Measurements from ENCODE around the gene CLMN. TPM values are rescaled to one million over a fixed set of nuclear protein-coding genes. Genes with fewer than 3 reads are reported as not detected.

CLMN gene
- total RNA-seq, 4 donors from 2014 or later: 6.5 to 10.0 (median 7.9) TPM

- 92% methylated on average over 8 of the region's 8 CpGs for WGBS
- no peak for DNase-seq (ENCODE audit: extremely low spot score)
- Histone ChIP-seq H3K4me1 (peaks cover 0 to 2% (median 0%) of the 10 kb centered on the region in 4 donors), H3K4me3 (no peak overlapping the region), H3K27me3 (no peaks in the 10 kb centered on the region), H3K9me3 (no peaks in the 10 kb centered on the region), H3K27ac (replicated peaks in 1 of 4) (no peak overlapping the region), H3K36me3 (peaks cover 0 to 12% (median 3%) of the 10 kb centered on the region in 4 donors)
- intact Hi-C loops (cut with DNase I): no loop called here
- TF ChIP-seq EP300 (IDR thresholded peaks at IDR 0.05) (no peak), CTCF (IDR thresholded peaks at IDR 0.05) (no peak), POLR2A (IDR thresholded peaks at IDR 0.05; ENCODE audit: low read depth) (no peak), POLR2AphosphoS5 (IDR thresholded peaks at IDR 0.05) (no peak)
Measured at GRCh38 chr14:95197551-95197950, 122.2 kb downstream of the CLMN start.

- intact Hi-C loops (cut with DNase I): no loop called here
- Histone ChIP-seq H3K36me3 (peaks cover 0 to 6% (median under 1%) of the 10 kb centered on the region in 4 donors), H3K4me1 (peaks cover 0 to 2% (median 0%) of the 10 kb centered on the region in 4 donors), H3K27me3 (no peaks in the 10 kb centered on the region), H3K27ac (replicated peaks in 1 of 4) (no peak overlapping the region), H3K4me3 (no peak overlapping the region), H3K9me3 (no peaks in the 10 kb centered on the region)
- no peak for DNase-seq (ENCODE audit: extremely low spot score)
- TF ChIP-seq CTCF (IDR thresholded peaks at IDR 0.05) (no peak), POLR2A (IDR thresholded peaks at IDR 0.05; ENCODE audit: low read depth) (no peak), POLR2AphosphoS5 (IDR thresholded peaks at IDR 0.05) (no peak), EP300 (IDR thresholded peaks at IDR 0.05) (no peak)
- WGBS: 91% methylated on average over 2 of the region's 2 CpGs
Measured at GRCh38 chr14:95196826-95197545, 122.7 kb downstream of the CLMN start.

- intact Hi-C loops (cut with DNase I): no loop called here
Measured at GRCh38 chr14:95196268-95196667, 123.4 kb downstream of the CLMN start.

GRCh38 chr14:95195031-95195430 lies 124.7 kb downstream of the CLMN start:
- Histone ChIP-seq H3K27me3 (no peaks in the 10 kb centered on the region), H3K36me3 (peaks cover 0 to 1% (median 0%) of the 10 kb centered on the region in 4 donors), H3K9me3 (no peaks in the 10 kb centered on the region), H3K27ac (replicated peaks in 1 of 4) (no peak overlapping the region), H3K4me1 (peaks cover 8 to 14% (median 11%) of the 10 kb centered on the region in 4 donors), H3K4me3 (no peak overlapping the region)
- no peak for DNase-seq (ENCODE audit: extremely low spot score)
- no peak for TF ChIP-seq EP300 (IDR thresholded peaks at IDR 0.05)
- TF ChIP-seq POLR2A (IDR thresholded peaks at IDR 0.05; ENCODE audit: low read depth): no peak
- TF ChIP-seq CTCF (IDR thresholded peaks at IDR 0.05): no peak
- no peak for TF ChIP-seq POLR2AphosphoS5 (IDR thresholded peaks at IDR 0.05)
- WGBS: 87% methylated on average over 6 of the region's 6 CpGs
- intact Hi-C loops (cut with DNase I): no loop called here

More at GRCh38 chr14:95196268-95196667, 123.4 kb downstream of the CLMN start:
- no peak for DNase-seq (ENCODE audit: extremely low spot score)
- WGBS: 68% methylated on average over 5 of the region's 5 CpGs
- H3K27me3 ChIP-seq: no peaks in the 10 kb centered on the region
- peak in 2 of 3 experiments; percentile 30 to 34 for TF ChIP-seq CTCF (IDR thresholded peaks at IDR 0.05)
- TF ChIP-seq EP300 (IDR thresholded peaks at IDR 0.05): no peak
- H3K4me3 ChIP-seq: no peak overlapping the region
- no peaks in the 10 kb centered on the region for H3K9me3 ChIP-seq
- no peak overlapping the region for H3K27ac ChIP-seq (replicated peaks in 1 of 4)
- H3K4me1 ChIP-seq: peaks cover 0 to 2% (median under 1%) of the 10 kb centered on the region in 4 donors
- H3K36me3 ChIP-seq: peaks cover 0 to 5% (median 0%) of the 10 kb centered on the region in 4 donors

Measured in esophagus muscularis mucosa (tissue), 4 donors.